Psoas muscle (tissue), 8 donors: Measurements from ENCODE around the gene DHRS1. TPM values are rescaled to one million over a fixed set of nuclear protein-coding genes. Genes with fewer than 3 reads are reported as not detected.

Source experiments
- ATAC-seq, 4 donors: fragments of 200-7000 bp; cut with Tn5 transposase; one replicate each; pipeline ENCODE4 v1.9.1; 2020; ENCODE audit warnings: moderate library complexity in 3 of 4, mild to moderate bottlenecking in 2 of 4
- DNase-seq, 2 donors: peaks; one replicate each; pipeline ENCODE4 v3.0.0-alpha.2; 2020
- H3K27ac ChIP-seq: fragments of 200-600 bp; one replicate; pipeline ENCODE4 v1.8.0; 2022
- H3K27me3 ChIP-seq, 3 donors: fragments of 200-600 bp in 1 of 3; one replicate each; pipeline versions ENCODE4 v1.6.1 to v1.8.0; 2013 to 2022; ENCODE audit warnings: low read length in 2 of 3, mild to moderate bottlenecking in 2 of 3, moderate library complexity in 1 of 3; ENCODE audit not compliant: insufficient read depth in 3 of 3
- H3K36me3 ChIP-seq, 2 donors: fragments of 200-600 bp in 1 of 2; one replicate each; pipeline versions ENCODE4 v1.6.1 to v1.8.0; 2013 to 2022; ENCODE audit warnings: low read depth in 1 of 2, mild to moderate bottlenecking in 1 of 2, moderate library complexity in 1 of 2; ENCODE audit not compliant: insufficient read depth in 1 of 2
- H3K4me1 ChIP-seq: fragments of 200-600 bp; one replicate; pipeline ENCODE4 v1.8.0; 2022
- H3K4me3 ChIP-seq: fragments of 200-600 bp; one replicate; pipeline ENCODE4 v1.8.0; 2022; ENCODE audit warnings: mild to moderate bottlenecking
- H3K9me3 ChIP-seq: fragments of 200-600 bp; one replicate; pipeline ENCODE4 v1.8.0; 2022
- CTCF ChIP-seq: fragments of 200-600 bp; IDR thresholded peaks from one replicate; pipeline ENCODE4 v1.8.0; 2022; ENCODE audit warnings: antibody characterized with exemption
- WGBS, 3 donors: extraction: QIAGEN DNeasy Blood & Tissue Kit; methylation state at CpG; one replicate each; pipeline versions ENCODE4 v1.1.6 to v1.1.7; 2013; 5-methylcytosine and 5-hydroxymethylcytosine counted together
- intact Hi-C, 2 donors: fragments of 100-400 bp; cut with DNase I; formaldehyde crosslinking; loops; one replicate each; pipeline versions ENCODE4 v1.11.0 to v1.14.2; 2022
- polyA plus RNA-seq, 3 donors: library from polyadenylated mRNA; stranded (reverse); fragments of 200-250 nt; gene quantifications; one replicate each; pipeline ENCODE4 v1.2.3, GENCODE V29; 2013
- total RNA-seq, 4 donors: library from RNA; stranded (reverse); fragmentation: NEBNext Ultra II Directional in 2 of 4; extraction: Animal tissue kit (Norgen Biotek cat#: 25700) in 2 of 4; gene quantifications; one replicate each; pipeline versions ENCODE4 v1.2.1 to v1.2.4, GENCODE V29; 2021 to 2023
- donor health status: healthy with polysubstance abuse.
- donor health status: DM: no; HTN: no; CAD: no; lungs with moderate emphysema.
- donor health status: Bipolar disorder and iron deficiency.
- donor health status: healthy.
- donor health status: DM: yes; HTN: yes; CAD: no.
- donor health status: DM: no; HTN: no; CAD: no.
- donor health status: DM: no; HTN: no; CAD: no.
- donor health status: DM: yes; HTN: yes; CAD: no.

The DHRS1 gene
- total and polyA plus RNA-seq, 7 donors: 1.5 to 6.4 (median 3.1) TPM

GRCh38 chr14:24253936-24254335 lies 45.6 kb downstream of the DHRS1 start:
- WGBS, 3 donors: 85 to 87% (median 86%) methylated on average over 7 of the region's 7 CpGs
- no peak overlapping the region for H3K4me3 ChIP-seq

GRCh38 chr14:24252289-24253124 lies 47.1 kb downstream of the DHRS1 start:
- no peaks in the 10 kb centered on the region for H3K27me3 ChIP-seq
- H3K4me1 ChIP-seq: no peaks in the 10 kb centered on the region
- 78 to 80% (median 79%) methylated on average over 11 of the region's 11 CpGs for whole genome bisulfite sequencing, 3 donors
- no peak for TF ChIP-seq CTCF
- no peak for DNase-seq
- H3K27ac ChIP-seq: no peak overlapping the region
- no peaks in the 10 kb centered on the region for H3K36me3 ChIP-seq
- no peak for ATAC-seq
- intact Hi-C loops: no loop called here
- H3K9me3 ChIP-seq: no peaks in the 10 kb centered on the region
- no peak overlapping the region for H3K4me3 ChIP-seq

More at GRCh38 chr14:24253936-24254335, 45.6 kb downstream of the DHRS1 start:
- H3K27ac ChIP-seq: no peak overlapping the region
- no peak for TF ChIP-seq CTCF
- H3K27me3 ChIP-seq: no peaks in the 10 kb centered on the region
- no peaks in the 10 kb centered on the region for H3K36me3 ChIP-seq
- H3K4me1 ChIP-seq: no peaks in the 10 kb centered on the region
- no peak for ATAC-seq
- no peaks in the 10 kb centered on the region for H3K9me3 ChIP-seq
- DNase-seq: no peak
- intact Hi-C loops: no loop called here

- intact Hi-C loops: no loop called here
- DNase-seq (no peak), ATAC-seq (no peak)
- H3K9me3 ChIP-seq: no peaks in the 10 kb centered on the region
- no peaks in the 10 kb centered on the region for H3K36me3 ChIP-seq
- no peaks in the 10 kb centered on the region for H3K4me1 ChIP-seq
- no peaks in the 10 kb centered on the region for H3K27me3 ChIP-seq
- no peak overlapping the region for H3K27ac ChIP-seq
- no peak for TF ChIP-seq CTCF
- no peak overlapping the region for H3K4me3 ChIP-seq
- WGBS, 3 donors: 85 to 100% (median 87%) methylated on average over 1 of the region's 1 CpG
Measured at GRCh38 chr14:24251880-24252288, 47.7 kb downstream of the DHRS1 start.

- DNase-seq (no peak), ATAC-seq (no peak)
- no peak overlapping the region for H3K4me3 ChIP-seq
- no peaks in the 10 kb centered on the region for H3K9me3 ChIP-seq
- H3K27ac ChIP-seq: no peak overlapping the region
- intact Hi-C loops: no loop called here
- no peaks in the 10 kb centered on the region for H3K36me3 ChIP-seq
- WGBS, 3 donors: 50 to 76% (median 56%) methylated on average over 4 of the region's 4 CpGs
- H3K4me1 ChIP-seq: no peaks in the 10 kb centered on the region
- TF ChIP-seq CTCF: no peak
- no peaks in the 10 kb centered on the region for H3K27me3 ChIP-seq
Measured at GRCh38 chr14:24250354-24250753, 49.2 kb downstream of the DHRS1 start.
